GM10847 (cell line): ENCODE data around the gene SLC13A3.

ENCODE experiments used
- POLR2A ChIP-seq: IDR thresholded peaks from 2 replicates; pipeline ENCODE4 v1.6.1; 2011; ENCODE audit not compliant: insufficient read length; ENCODE audit errors: extremely low read depth

Gene SLC13A3

GRCh38 chr20:46610145-46610544 is 41.1 kb downstream of the SLC13A3 start:
- no peak for TF ChIP-seq POLR2A

- TF ChIP-seq POLR2A: no peak
These were observed 42.2 kb downstream of the SLC13A3 start for GRCh38 chr20:46609043-46609442.

- no peak for TF ChIP-seq POLR2A
These were observed 43.3 kb downstream of the SLC13A3 start for GRCh38 chr20:46607849-46608497.

GRCh38 chr20:46607191-46607848 is 43.9 kb downstream of the SLC13A3 start:
- TF ChIP-seq POLR2A: no peak

- TF ChIP-seq POLR2A: no peak
These were observed 44.5 kb downstream of the SLC13A3 start for GRCh38 chr20:46606817-46607190.

GRCh38 chr20:46605978-46606816 is 45.1 kb downstream of the SLC13A3 start:
- TF ChIP-seq POLR2A: no peak

- TF ChIP-seq POLR2A: no peak
These were observed 46.1 kb downstream of the SLC13A3 start for GRCh38 chr20:46605181-46605580.

GRCh38 chr20:46604551-46605133 is 46.6 kb downstream of the SLC13A3 start:
- TF ChIP-seq POLR2A: no peak

- TF ChIP-seq POLR2A: no peak
These were observed 48.8 kb downstream of the SLC13A3 start for GRCh38 chr20:46602429-46602828.

- TF ChIP-seq POLR2A: no peak
These were observed 49.6 kb downstream of the SLC13A3 start for GRCh38 chr20:46601603-46602122.

GRCh38 chr20:46600286-46600752 is 50.9 kb downstream of the SLC13A3 start:
- TF ChIP-seq POLR2A: no peak

GRCh38 chr20:46599227-46599987 is 51.9 kb downstream of the SLC13A3 start:
- TF ChIP-seq POLR2A: no peak

- TF ChIP-seq POLR2A: no peak
These were observed 55.3 kb downstream of the SLC13A3 start for GRCh38 chr20:46595933-46596332.

GRCh38 chr20:46594725-46595124 is 56.5 kb downstream of the SLC13A3 start:
- no peak for TF ChIP-seq POLR2A
